Kidney tubule cell (primary cell): ENCODE data around the gene ZMYND19.
A peak's percentile ranks its signal among the peaks of the same experiment; 100 is the strongest.
"Not testable (repeated sequence)": the region's sequence is repeated elsewhere in the genome, so short reads cannot be mapped to it uniquely, and the experiment has no call there.

Experiments used
- DNase-seq: peaks from one replicate; pipeline ENCODE4 v3.0.0-alpha.2; 2018; ENCODE audit warnings: low spot score

Gene ZMYND19

DNA sequence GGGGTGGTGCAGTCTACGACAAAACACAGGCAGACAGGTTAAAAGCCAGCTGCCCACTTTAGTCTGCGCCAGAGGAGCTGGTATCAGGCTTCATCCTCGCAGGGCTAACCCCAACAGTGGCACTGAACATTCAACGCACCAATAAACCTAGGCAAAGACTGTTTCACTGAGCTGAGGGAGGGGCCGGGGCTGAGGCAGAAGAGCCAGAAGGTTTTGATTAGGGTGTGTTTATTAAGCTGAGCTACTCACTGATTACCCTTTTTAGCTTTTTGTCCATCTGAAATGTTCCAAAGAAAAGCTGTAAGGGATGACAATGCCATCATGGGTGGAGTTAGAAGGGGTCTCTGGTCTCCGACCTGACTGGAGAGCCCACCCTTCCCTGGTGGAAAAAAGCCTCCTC, 1.4 kb downstream of the ZMYND19 start:
- DNase-seq: no peak

DNA sequence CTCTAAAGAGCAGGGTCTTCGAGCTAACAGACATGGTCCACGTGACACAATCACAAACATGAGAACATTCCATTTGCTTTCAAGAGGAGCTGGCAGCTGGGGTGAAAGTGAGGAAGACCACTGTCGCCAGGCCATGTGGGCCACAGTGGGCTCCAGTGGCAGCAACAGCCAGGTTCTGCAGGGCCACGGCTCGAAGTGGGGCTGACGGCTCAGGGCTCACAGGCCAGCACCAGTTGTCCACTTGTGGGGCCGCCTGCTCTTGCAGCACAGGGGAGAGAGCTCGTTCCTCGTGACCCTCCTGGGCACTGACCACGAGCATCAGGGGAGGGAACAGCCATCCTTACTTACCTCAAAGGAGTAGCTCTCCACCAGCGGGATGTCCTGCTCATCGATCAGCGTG, 2.0 kb downstream of the ZMYND19 start:
- DNase-seq: no peak

- DNase-seq: no peak
Measured at GRCh38 chr9:137586854-137587253, 3.5 kb downstream of the ZMYND19 start.

GRCh38 chr9:137583957-137584356, 6.4 kb downstream of the ZMYND19 start:
- no peak for DNase-seq

GRCh38 chr9:137583347-137583746, 7.0 kb downstream of the ZMYND19 start:
- no peak for DNase-seq

DNA sequence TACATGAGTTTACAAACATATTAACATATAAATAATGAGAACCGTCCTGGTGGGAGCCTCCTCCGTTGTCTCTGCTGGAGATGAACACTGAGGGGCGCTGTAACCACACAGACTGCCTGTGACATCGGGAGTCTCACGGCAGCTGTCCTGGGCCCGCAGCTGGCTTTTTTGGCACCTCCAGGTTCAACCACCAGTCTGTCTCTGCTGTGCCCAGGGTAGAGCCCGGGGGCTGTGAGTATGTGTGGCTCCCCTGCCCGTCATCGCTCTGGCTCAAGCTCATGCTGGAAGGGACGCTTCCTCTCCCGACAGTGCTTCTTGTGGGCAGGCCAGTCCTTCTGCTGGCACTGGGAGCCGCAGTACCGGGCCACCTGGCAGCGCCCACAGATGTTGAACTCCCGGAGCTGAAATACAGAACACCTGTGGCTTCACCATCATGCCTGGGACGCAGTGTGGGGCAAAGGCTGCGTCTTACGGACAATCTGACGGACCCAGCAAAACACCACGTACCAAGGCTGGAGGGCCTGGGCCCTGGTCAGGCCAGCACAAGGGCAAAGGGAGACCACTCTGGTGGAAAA, 7.9 kb downstream of the ZMYND19 start:
- no peak for DNase-seq

- DNase-seq: no peak
Measured at GRCh38 chr9:137581361-137582285, 8.7 kb downstream of the ZMYND19 start.

DNA sequence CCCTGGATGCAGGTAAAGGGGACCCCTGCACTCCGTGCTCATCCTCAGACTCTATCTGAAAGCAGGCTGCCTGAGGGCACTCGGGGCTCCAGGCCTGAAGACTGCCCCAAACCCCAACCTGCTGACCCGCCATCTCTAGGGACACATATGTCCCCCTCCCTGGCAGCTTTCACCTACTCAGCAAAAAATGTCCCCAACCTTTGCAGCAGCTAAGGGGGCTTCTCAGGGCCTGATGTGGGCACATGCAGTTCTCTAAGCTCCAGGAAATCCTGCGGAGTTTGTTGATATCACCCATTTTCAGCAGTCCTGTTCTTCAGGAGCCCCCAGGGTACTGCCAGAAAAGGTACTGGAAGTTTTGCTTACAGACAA, 9.4 kb downstream of the ZMYND19 start:
- DNase-seq: no peak

DNA sequence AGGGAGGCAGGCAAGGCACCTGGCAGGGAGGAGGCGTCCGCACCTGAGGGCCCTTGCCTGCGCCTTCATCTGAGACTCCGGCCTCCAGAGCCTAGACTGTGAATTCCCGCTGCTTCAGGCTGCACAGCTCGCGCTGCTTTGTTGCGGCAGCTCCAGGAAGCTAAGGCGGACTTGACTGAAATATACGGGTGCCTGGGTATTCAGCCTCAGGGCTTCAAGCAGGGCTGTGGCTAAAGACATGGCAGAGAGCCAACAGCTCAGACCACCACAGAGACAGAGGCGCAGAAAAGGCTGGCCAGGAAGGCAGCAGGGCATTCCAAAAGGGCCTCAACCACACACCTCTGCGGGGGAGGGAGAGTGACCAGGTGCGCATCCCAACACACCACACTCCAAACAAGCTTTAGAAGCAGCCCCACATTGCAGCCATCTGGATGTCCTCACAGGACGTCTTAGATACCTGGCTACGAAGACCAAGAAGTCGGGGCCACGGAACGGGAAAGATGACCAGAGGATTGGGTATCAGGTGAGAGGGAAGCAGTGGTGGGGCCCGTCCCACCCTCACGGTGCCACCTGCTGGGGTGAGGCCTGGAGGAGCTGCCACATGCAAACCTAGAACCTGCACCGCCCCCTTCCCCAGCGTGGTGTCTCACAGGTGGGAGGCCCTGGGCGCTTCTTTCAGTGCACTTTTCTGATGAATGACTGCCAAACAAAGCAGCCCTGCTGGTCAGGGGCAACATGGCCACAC, 9.9 kb downstream of the ZMYND19 start:
- DNase-seq: no peak

DNA sequence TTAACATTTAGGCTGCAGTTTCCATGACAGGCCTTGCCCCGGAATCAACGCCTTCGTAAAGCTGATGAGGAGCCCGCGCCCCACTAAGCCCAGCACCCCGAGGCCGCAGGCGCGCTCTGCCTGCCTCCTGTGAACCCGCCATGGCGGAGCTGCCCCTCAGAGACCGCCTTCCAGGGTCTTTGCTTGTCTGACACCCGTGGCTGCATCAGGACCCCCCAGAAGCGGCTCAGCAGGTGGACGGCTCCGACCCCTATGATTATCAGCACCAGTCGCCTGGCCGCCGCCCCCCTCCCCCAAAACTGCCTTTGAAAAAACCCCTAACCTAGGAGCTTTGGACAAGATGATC, 11.1 kb downstream of the ZMYND19 start:
- no peak for DNase-seq

GRCh38 chr9:137578518-137579258, 11.6 kb downstream of the ZMYND19 start, which contains the start of gene DPH7:
DPH7 (minus strand) TSS chr9:137578925; CDS start chr9:137578777, 148 bp downstream.
- peak; percentile 92 for DNase-seq

GRCh38 chr9:137575716-137576411, 14.4 kb downstream of the ZMYND19 start:
- DNase-seq: no peak

DNA sequence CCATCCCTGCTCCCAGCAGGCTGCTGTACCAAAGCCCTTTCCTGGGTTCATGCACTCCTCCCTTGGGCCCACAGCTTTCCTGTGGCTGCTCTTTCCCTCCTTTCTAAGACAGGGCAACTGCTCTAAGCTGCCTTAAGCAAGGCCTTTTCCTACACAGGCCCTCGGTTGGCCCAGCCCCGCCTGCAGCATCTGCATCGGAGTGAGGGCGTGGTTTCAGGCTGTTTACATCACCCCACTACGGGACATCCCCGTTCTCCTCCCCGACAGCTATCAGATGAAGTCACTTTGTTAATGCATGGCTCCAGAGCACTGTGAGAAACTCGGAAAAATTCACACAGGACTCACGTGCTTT, 15.0 kb downstream of the ZMYND19 start:
- no peak for DNase-seq

- no peak for DNase-seq
Measured at GRCh38 chr9:137574192-137574591, 16.1 kb downstream of the ZMYND19 start.

- DNase-seq: no peak
Measured at GRCh38 chr9:137570566-137570965, 19.7 kb downstream of the ZMYND19 start.

DNA sequence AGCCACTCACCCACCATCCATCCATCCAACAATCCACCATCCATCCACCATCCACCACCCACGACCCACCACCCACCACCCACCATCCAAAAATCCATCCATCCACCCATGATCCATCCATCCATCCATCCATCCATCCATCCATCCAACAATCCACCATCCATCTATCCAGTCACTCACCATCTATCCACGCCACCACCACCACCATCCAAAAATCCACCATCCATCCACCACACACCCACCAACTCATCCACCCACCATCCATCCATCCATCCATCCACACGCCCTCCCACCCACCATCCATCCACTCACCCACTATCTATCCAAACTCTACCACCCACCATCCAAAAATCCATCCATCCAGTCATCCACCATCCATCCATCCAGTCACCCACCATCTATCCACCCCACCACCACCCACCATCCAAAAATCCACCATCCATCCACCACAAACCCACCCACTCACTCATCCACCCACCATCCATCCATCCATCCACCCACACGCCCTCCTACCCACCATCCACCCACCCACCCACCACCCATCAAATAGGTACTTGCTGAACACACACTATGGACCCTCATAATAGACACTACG, 20.6 kb downstream of the ZMYND19 start:
- no peak for DNase-seq

- DNase-seq: not testable (repeated sequence)
Measured at GRCh38 chr9:137568445-137568844, 21.9 kb downstream of the ZMYND19 start.

DNA sequence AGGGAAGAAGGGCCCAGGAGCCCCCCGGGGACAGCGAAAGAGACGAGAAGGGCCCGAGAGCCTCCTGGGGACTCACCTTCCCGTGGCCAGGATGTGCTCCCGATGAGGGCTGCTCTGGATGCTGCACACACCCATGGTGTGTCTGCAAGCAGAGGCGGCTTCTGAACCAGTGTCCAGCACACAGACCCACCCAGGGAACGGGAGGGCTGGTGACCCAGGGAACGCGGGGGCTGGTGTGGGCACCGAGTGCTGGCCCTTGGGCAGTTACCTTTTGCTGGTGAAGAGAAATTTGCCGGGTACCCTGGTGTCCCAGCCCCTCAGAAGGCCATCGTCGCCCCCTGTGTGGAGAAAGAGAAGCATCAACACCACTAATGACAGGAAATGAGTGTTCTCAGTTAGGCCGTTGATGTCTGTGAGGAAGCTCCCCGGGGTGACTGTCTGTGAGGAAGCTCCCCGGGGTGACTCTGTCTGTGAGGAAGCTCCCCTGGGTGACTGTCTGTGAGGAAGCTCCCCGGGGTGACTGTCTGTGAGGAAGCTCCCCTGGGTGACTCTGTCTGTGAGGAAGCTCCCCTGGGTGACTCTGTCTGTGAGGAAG, 25.4 kb downstream of the ZMYND19 start:
- no peak for DNase-seq

- DNase-seq: no peak
Measured at GRCh38 chr9:137564134-137564533, 26.2 kb downstream of the ZMYND19 start.

DNA sequence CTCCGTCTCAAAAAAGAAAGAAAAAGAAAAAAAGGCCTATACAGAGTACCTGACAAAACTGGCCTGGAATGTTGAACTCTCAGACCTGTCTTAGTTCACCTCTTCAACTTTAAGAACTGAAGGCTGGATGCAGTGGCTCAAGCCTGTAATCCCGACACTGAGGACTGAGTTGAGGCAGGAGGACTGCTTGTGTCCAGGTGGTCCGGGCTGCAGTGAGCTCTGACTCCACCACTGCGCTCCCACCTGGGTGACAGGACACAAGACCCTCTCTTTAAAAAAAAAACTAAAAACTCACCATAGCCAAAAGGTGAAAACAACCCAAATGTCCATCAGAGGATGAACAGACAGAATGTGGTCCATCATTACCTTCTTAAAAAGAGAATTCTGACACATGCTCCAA, 32.2 kb downstream of the ZMYND19 start:
- DNase-seq: no peak
